A549 (cell line): Measurements from ENCODE around the gene ARHGAP35. TPM values are rescaled to one million over a fixed set of nuclear protein-coding genes. Genes with fewer than 3 reads are reported as not detected.

Experiments
- ATAC-seq, 2 experiments: fragments of 200-7000 bp in 1 of 2; fragments of >200 bp in 1 of 2; cut with Nextera tagmentation in 1 of 2; cut with Tn5 transposase in 1 of 2; 3 replicates each; pipeline versions ENCODE4 v1.8.0 to v1.9.1; 2018 to 2020; ENCODE audit warnings: mild to moderate bottlenecking in 1 of 2, moderate library complexity in 1 of 2
- CTCF ChIA-PET: fragments of 300-600 bp; sonication (Branson Sonifier 250); formaldehyde crosslinking; extraction: SDS; loops from one replicate; lab custom pipeline; 2021; ENCODE audit warnings: antibody characterized with exemption, inconsistent platforms; lab: Yijun Ruan, JAX
- POLR2A ChIA-PET: fragments of 350-600 bp; formaldehyde crosslinking; extraction: SDS; loops from one replicate; lab custom pipeline; 2021; ENCODE audit warnings: antibody characterized with exemption, inconsistent platforms; lab: Yijun Ruan, JAX
- DNase-seq, 2 experiments: peaks; one replicate each; pipeline versions ENCODE4 v3.0.0 to v3.0.0-alpha.2; 2011 to 2016; ENCODE audit warnings: low read depth in 1 of 2, low spot score in 1 of 2
- FAIRE-seq: peaks from 2 replicates; lab custom pipeline; 2011; peaks lifted over from hg19 to GRCh38; lab: Jason Lieb, UNC
- H3K27ac ChIP-seq, 2 experiments: fragments of >200 bp; sonication (Bioruptor Twin); formaldehyde crosslinking; 3 replicates each; pipeline ENCODE4 v1.5.1; 2016 to 2017
- H3K4me1 ChIP-seq: fragments of >200 bp; sonication (Bioruptor Twin); formaldehyde crosslinking; 3 replicates; pipeline ENCODE4 v1.6.1; 2016
- H3K4me2 ChIP-seq: fragments of >200 bp; sonication (Bioruptor Twin); formaldehyde crosslinking; 3 replicates; pipeline ENCODE4 v1.6.1; 2016
- H3K4me3 ChIP-seq: fragments of >200 bp; sonication (Bioruptor Twin); formaldehyde crosslinking; 3 replicates; pipeline ENCODE4 v1.5.1; 2016
- H3K9me3 ChIP-seq: fragments of >200 bp; sonication (Bioruptor Twin); formaldehyde crosslinking; 3 replicates; pipeline ENCODE4 v1.6.1; 2016
- BCL3 ChIP-seq: fragments of >200 bp; sonication (Bioruptor Twin); formaldehyde crosslinking; IDR thresholded peaks from 3 replicates; pipeline ENCODE4 v1.6.1; 2016
- CBX2 ChIP-seq: fragments of 200-600 bp; sonication (generic); IDR thresholded peaks from 2 replicates; pipeline ENCODE4 v1.6.1; 2016; ENCODE audit warnings: low read depth, mild to moderate bottlenecking, borderline replicate concordance
- CHD4 ChIP-seq: fragments of 200-600 bp; sonication (generic); IDR thresholded peaks from 2 replicates; pipeline ENCODE4 v1.6.1; 2016; ENCODE audit warnings: antibody characterized with exemption, mild to moderate bottlenecking, borderline replicate concordance
- EHMT2 ChIP-seq: fragments of 200-600 bp; sonication (generic); IDR thresholded peaks from 2 replicates; pipeline ENCODE4 v1.6.1; 2016; ENCODE audit warnings: antibody characterized with exemption, low read depth, mild to moderate bottlenecking, moderate library complexity
- FOSB ChIP-seq: fragments of 250-450 bp; sonication (Bioruptor Pico); IDR thresholded peaks from 2 replicates; pipeline ENCODE4 v1.5.0; 2020; ENCODE audit warnings: mild to moderate bottlenecking, moderate library complexity
- FOXS1 ChIP-seq: fragments of 250-450 bp; sonication (Bioruptor Pico); IDR thresholded peaks from 2 replicates; pipeline ENCODE4 v1.5.0; 2020; ENCODE audit warnings: mild to moderate bottlenecking, moderate library complexity
- HDAC2 ChIP-seq: fragments of 200-600 bp; sonication (generic); IDR thresholded peaks from 2 replicates; pipeline ENCODE4 v1.6.1; 2016
- HES2 ChIP-seq: fragments of >200 bp; sonication (Bioruptor Twin); formaldehyde crosslinking; IDR thresholded peaks from 2 replicates; pipeline ENCODE4 v1.6.1; 2016
- HEYL ChIP-seq: fragments of 250-450 bp; sonication (Bioruptor Pico); IDR thresholded peaks from 2 replicates; pipeline ENCODE4 v1.8.0; 2021; ENCODE audit warnings: mild to moderate bottlenecking, moderate library complexity
- HOXA7 ChIP-seq: fragments of 250-450 bp; sonication (Bioruptor Pico); IDR thresholded peaks from 2 replicates; pipeline ENCODE4 v1.5.0; 2020; ENCODE audit warnings: mild to moderate bottlenecking, moderate library complexity
- HOXB13 ChIP-seq: fragments of 250-450 bp; sonication (Bioruptor Pico); IDR thresholded peaks from 2 replicates; pipeline ENCODE4 v1.5.0; 2020; ENCODE audit warnings: low read depth, mild to moderate bottlenecking, moderate library complexity
- JUN ChIP-seq, 2 experiments: fragments of >200 bp; sonication (Bioruptor Twin); formaldehyde crosslinking; IDR thresholded peaks; 2 replicates in 1 of 2; 3 replicates in 1 of 2; pipeline ENCODE4 v1.6.1; 2016 to 2017
- KDM5A ChIP-seq: fragments of 200-600 bp; sonication (generic); IDR thresholded peaks from 2 replicates; pipeline ENCODE4 v1.6.1; 2016; ENCODE audit warnings: antibody characterized with exemption, mild to moderate bottlenecking
- MYC ChIP-seq: IDR thresholded peaks from 2 replicates; pipeline ENCODE4 v1.6.1; 2012; ENCODE audit warnings: mild to moderate bottlenecking, inconsistent platforms, low read length, improper control_type of control experiment, borderline replicate concordance
- PHF8 ChIP-seq: fragments of 200-600 bp; sonication (generic); IDR thresholded peaks from 2 replicates; pipeline ENCODE4 v1.6.1; 2016; ENCODE audit warnings: low read depth, mild to moderate bottlenecking, antibody characterized with exemption, moderate library complexity, borderline replicate concordance
- POLR2A ChIP-seq: IDR thresholded peaks from 2 replicates; pipeline ENCODE4 v1.6.1; 2012; ENCODE audit warnings: mild to moderate bottlenecking, low read length
- POLR2AphosphoS2 ChIP-seq: conservative IDR thresholded peaks from 2 replicates; pipeline ENCODE4 v1.6.1; 2012; ENCODE audit warnings: low read length, improper control_type of control experiment, inconsistent platforms
- RAD21 ChIP-seq, 2 experiments: fragments of >200 bp in 1 of 2; sonication (Bioruptor Twin) in 1 of 2; formaldehyde crosslinking in 1 of 2; IDR thresholded peaks in 1 of 2; conservative IDR thresholded peaks in 1 of 2; 2 replicates in 1 of 2; 3 replicates in 1 of 2; pipeline ENCODE4 v1.6.1; 2012 to 2018; ENCODE audit warnings: inconsistent platforms in 1 of 2
- RARB ChIP-seq: fragments of 250-450 bp; sonication (Bioruptor Pico); IDR thresholded peaks from 2 replicates; pipeline ENCODE4 v1.8.0; 2021; ENCODE audit warnings: mild to moderate bottlenecking, moderate library complexity
- RFX5 ChIP-seq: fragments of 450-650 bp; IDR thresholded peaks from 2 replicates; pipeline ENCODE4 v1.7.1; 2014; ENCODE audit warnings: antibody characterized with exemption, mild to moderate bottlenecking, moderate library complexity
- RNF2 ChIP-seq: fragments of 200-600 bp; sonication (generic); IDR thresholded peaks from 2 replicates; pipeline ENCODE4 v1.6.1; 2016; ENCODE audit warnings: low read depth, mild to moderate bottlenecking, antibody characterized with exemption, moderate library complexity, borderline replicate concordance
- SREBF2 ChIP-seq: fragments of 450-650 bp; IDR thresholded peaks from 2 replicates; pipeline ENCODE4 v1.6.1; 2014; ENCODE audit warnings: mild to moderate bottlenecking, moderate library complexity
- TFCP2L1 ChIP-seq: fragments of 250-450 bp; sonication (Bioruptor Pico); IDR thresholded peaks from 2 replicates; pipeline ENCODE4 v1.5.0; 2021; ENCODE audit warnings: mild to moderate bottlenecking
- TP53 ChIP-seq: fragments of 250-450 bp; sonication (Bioruptor Pico); IDR thresholded peaks from 2 replicates; pipeline ENCODE4 v1.5.0; 2021; ENCODE audit warnings: mild to moderate bottlenecking, moderate library complexity
- ZC3H11A ChIP-seq: fragments of 450-650 bp; IDR thresholded peaks from 2 replicates; pipeline ENCODE4 v1.6.1; 2014; ENCODE audit warnings: antibody characterized with exemption, mild to moderate bottlenecking
- ZFP36 ChIP-seq: fragments of 450-650 bp; IDR thresholded peaks from 2 replicates; pipeline ENCODE4 v1.6.1; 2014; ENCODE audit warnings: borderline replicate concordance; ENCODE audit not compliant: partially characterized antibody
- WGBS: methylation state at CpG from one replicate; pipeline ENCODE4 v1.1.6; 2017; ENCODE audit errors: missing lambda C conversion rate; 5-methylcytosine and 5-hydroxymethylcytosine counted together
- polyA plus RNA-seq, 4 experiments: library from polyadenylated mRNA; depleted of rRNA in 3 of 4; stranded (reverse); fragments of >200 nt; fragmentation: RNase III in 1 of 4; extraction: RNeasy Plus Mini Kit Qiagen cat#74134 plus additional on column Dnase treatment in 1 of 4; gene quantifications; 2 replicates in 3 of 4; 3 replicates in 1 of 4; pipeline ENCODE4 v1.2.3, GENCODE V29; 2011 to 2017
- TF ChIP-seq, protein P1 (sequence below): fragments of 150-350 bp; IDR thresholded peaks from 2 replicates; pipeline ENCODE4 v1.6.1; 2014; ENCODE audit warnings: low read depth, mild to moderate bottlenecking, low read length
- TF ChIP-seq, protein P2 (sequence below): IDR thresholded peaks from 2 replicates; pipeline ENCODE4 v1.6.1; 2012

Gene ARHGAP35
- polyA plus RNA-seq, 2 of the 4 experiments (the other 2 are of a cell fraction) = 33.3 to 48.5 TPM

DNA sequence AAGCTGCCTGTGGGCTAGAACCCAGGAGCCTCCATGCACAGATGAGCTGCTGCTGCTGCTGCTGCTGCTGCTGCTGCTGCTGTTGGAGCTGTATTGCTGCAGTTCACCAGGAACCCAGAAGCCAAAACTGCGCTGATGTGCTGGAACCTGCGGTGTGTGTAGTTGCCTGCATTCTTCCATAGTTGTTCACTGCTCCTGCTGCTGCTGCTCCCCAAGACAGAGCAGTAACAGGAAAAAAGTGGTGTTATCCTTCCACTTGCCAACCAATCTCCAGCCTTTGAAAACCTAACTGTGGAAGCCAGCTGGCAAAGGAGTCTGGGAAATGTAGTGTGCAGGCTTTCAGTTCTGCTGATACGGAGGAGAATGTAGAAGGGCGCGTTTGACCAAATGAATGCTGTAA is 37.9 kb downstream of the ARHGAP35 start:
- Histone ChIP-seq H3K27ac (no peak overlapping the region), H3K4me3 (no peak overlapping the region), H3K4me1 (peaks cover 53% of the 10 kb centered on the region), H3K9me3 (no peaks in the 10 kb centered on the region), H3K4me2 (no peak overlapping the region)
- peak in 1 of 2 experiments; percentile 49; a peak in 3 of 6 replicates for ATAC-seq
- CTCF ChIA-PET = interaction anchor here (0.6 to 1.9 kb wide), 8 partner anchors 8 to 92 kb away, joined by 3 to 12 read pairs (median 4); no protein-coding TSS in a partner anchor
- no peak for DNase-seq
- WGBS = 90% methylated on average over 5 of the region's 5 CpGs
- FAIRE-seq = no peak
- TF ChIP-seq ZC3H11A (no peak), EHMT2 (no peak), JUN (IDR thresholded peaks at IDR 0.05) (no peak), RNF2 (no peak), POLR2AphosphoS2 (no peak), CHD4 (no peak), HEYL (CRISPR knock-in tag) (no peak), RAD21 (conservative IDR thresholded peaks at IDR 0.05 in 1 of 2, IDR thresholded peaks at IDR 0.05 in 1 of 2) (no peak), HDAC2 (no peak), PHF8 (no peak), TP53 (CRISPR knock-in tag) (no peak), HES2 (no peak), ZFP36 (no peak)
- TF ChIP-seq, all 56 proteins: peak for 0
- POLR2A ChIA-PET = no interaction called here

DNA sequence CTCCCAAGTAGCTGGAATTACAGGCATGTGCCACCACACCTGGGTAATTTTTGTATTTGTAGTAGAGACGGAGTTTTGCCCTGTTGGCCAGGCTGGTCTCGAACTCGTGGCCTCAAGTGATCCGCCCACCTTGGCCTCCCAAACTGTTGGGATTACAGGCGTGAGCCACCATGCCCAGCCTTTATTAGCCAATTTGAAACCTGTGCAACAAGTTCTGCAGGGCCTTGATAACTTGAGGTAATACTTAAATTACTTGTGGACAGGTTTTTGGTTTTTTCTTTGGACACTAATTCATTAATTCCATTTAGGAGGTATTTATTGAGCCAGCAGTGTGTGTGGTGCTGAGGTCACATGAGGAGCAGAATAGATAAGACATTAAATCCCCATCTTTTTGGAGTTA is 39.5 kb downstream of the ARHGAP35 start:
- ATAC-seq (no peak), DNase-seq (no peak), FAIRE-seq (no peak)
- no peaks in the 10 kb centered on the region for H3K9me3 ChIP-seq
- 91% methylated on average over 5 of the region's 5 CpGs for WGBS
- H3K27ac ChIP-seq = no peak overlapping the region
- POLR2A ChIA-PET = no interaction called here
- CTCF ChIA-PET = interaction anchor here (0.9 to 1.9 kb wide), 5 partner anchors 8 to 91 kb away, joined by 3 to 12 read pairs (median 5); no protein-coding TSS in a partner anchor
- H3K4me3 ChIP-seq = no peak overlapping the region
- TF ChIP-seq HOXA7 (CRISPR knock-in tag) (no peak), CBX2 (no peak), MYC (no peak), RARB (CRISPR knock-in tag) (no peak), TP53 (CRISPR knock-in tag) (no peak), FOXS1 (no peak), EHMT2 (no peak), TFCP2L1 (CRISPR knock-in tag) (no peak), SREBF2 (no peak), CHD4 (no peak), BCL3 (no peak), POLR2A (no peak), ZFP36 (no peak), KDM5A (no peak), HOXB13 (no peak), RAD21 (conservative IDR thresholded peaks at IDR 0.05 in 1 of 2, IDR thresholded peaks at IDR 0.05 in 1 of 2) (no peak), RFX5 (no peak), FOSB (CRISPR knock-in tag) (no peak)
- TF ChIP-seq, protein P1, sequence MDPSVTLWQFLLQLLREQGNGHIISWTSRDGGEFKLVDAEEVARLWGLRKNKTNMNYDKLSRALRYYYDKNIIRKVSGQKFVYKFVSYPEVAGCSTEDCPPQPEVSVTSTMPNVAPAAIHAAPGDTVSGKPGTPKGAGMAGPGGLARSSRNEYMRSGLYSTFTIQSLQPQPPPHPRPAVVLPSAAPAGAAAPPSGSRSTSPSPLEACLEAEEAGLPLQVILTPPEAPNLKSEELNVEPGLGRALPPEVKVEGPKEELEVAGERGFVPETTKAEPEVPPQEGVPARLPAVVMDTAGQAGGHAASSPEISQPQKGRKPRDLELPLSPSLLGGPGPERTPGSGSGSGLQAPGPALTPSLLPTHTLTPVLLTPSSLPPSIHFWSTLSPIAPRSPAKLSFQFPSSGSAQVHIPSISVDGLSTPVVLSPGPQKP = no peak
- TF ChIP-seq, protein P2, sequence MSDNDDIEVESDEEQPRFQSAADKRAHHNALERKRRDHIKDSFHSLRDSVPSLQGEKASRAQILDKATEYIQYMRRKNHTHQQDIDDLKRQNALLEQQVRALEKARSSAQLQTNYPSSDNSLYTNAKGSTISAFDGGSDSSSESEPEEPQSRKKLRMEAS = no peak
- H3K4me2 ChIP-seq = no peak overlapping the region
- H3K4me1 ChIP-seq = peaks cover 56% of the 10 kb centered on the region
